Measurements from ENCODE around the gene ZNHIT2.
A peak's percentile ranks its signal among the peaks of the same experiment; 100 is the strongest.

ZNHIT2 gene

DNA sequence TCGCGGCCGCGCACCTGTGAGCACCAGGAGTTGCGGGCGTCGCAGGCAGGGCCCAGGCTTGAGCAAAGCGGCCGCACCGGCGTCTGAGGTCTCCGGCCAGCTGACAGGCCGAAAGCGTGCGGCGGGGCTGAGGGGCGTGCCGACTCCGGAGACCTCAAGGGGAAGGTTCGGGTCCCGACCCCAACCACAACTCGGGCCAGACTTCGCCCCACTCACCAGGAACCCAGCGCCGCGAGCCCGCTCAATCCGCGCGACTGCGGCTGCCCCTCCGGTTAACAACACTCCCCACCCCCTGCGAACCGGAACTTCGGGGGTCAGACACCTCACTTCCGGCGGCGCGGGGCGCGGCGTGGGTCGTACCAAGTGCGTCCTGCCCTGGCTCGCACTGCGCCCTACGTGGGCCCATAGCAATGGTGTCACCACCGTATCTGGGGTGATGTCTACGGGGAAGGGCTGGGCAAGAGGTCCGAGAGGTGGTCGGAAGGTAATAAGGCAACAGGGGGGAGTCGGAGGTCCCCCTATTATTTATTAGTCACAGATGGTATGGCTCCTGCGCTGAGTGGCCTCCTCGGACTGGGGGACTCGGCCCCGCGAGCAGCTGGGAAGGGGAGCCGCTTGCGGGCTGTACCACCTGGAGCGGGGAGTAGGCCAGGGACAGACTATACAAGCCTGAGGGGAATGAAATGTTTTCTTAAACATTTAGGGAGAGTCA is 16.9 kb upstream of the ZNHIT2 start, which contains the start of gene SYVN1:
Gene SYVN1 (minus strand): TSS at position 280 of the 712 bp plus-strand sequence. CDS start 918 bp downstream, outside the sequence.
- peak; percentile 83 for DNase-seq

DNA sequence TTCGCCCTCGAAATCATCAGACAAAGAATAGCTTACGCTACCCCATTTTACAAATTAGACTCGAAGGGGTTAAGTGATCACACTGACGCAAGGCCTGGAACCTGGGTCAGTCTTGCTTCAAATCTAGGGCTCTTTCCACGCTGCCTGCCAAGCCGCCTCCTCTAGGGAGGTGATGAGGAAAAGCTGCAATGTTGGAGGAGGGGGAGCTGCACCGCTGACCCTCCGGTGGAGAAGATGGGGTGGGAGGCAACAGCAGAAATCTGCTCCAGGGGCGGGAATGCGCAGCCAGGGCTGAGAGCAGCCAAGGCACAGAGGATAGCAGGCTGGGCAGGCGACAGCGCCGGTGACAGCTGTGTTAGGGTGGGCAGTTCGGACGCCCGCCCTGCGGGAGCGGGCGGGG is 16.2 kb upstream of the ZNHIT2 start:
- no peak for DNase-seq

- DNase-seq, result peak; percentile 33
Observed at GRCh38 chr11:65132988-65133700, 15.6 kb upstream of the ZNHIT2 start.

- no peak for DNase-seq
Observed at GRCh38 chr11:65132238-65132987, 14.9 kb upstream of the ZNHIT2 start.

DNA sequence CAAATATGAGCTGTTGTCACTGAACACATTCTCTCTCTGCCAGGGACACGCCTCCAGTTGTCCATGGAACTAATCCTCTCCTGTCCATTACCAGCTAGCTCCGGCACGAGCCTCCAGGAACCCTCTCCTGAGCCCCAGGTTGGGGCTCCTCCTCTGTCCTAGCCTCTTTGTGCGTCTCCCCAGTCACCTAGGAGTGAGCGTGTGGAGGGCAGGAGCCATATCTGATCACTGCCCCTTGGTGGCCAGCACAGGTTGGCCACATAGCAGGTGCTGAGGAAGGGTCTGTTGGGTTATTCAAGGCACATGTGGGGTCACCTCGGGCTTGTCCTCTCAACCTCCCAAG is 14.4 kb upstream of the ZNHIT2 start:
- no peak for DNase-seq

- no peak for DNase-seq
Observed at GRCh38 chr11:65131417-65131776, 13.9 kb upstream of the ZNHIT2 start.

GRCh38 chr11:65130631-65131416 is 13.3 kb upstream of the ZNHIT2 start:
- DNase-seq, result no peak

DNA sequence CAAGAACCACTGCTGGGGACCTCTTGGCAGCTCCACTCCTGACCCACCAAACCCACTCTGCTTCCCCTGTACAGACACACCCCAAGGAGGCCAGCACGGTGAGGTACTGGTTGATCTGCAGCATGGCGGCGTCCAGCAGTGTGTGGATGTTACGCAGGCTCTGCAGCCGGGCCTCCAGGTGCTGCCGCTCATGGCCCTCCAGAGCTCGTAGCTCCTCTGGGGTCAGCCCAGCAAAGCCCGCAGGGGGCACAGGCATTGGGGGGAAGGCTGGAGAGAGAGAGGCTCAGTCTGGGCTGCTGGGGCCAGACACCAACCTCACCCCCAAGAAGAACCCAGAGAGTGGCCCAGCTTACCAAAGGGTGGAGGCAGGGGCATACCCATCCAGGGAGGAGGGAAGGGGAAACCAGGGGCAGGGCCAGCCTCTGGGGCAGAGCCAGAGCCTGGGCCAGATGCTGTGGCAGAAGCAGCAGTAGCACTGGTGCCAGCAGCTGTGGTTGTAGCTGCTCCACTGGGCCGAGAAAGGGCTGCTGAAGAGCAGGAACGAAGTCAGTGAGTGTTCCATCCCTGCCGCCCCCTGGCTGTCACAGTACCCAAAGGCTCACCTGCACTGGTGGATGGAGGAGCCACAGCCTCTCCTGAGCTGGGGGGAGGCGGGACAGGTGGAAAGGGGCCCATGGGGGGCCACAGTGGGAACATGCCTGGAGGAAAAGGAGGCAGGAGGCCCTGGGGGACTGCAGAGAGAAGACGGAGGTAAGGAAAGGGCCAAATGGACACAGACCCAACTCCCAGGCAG is 12.3 kb upstream of the ZNHIT2 start:
- DNase-seq, result no peak

- DNase-seq, result no peak
Observed at GRCh38 chr11:65128182-65129145, 11.0 kb upstream of the ZNHIT2 start.

- DNase-seq, result no peak
Observed at GRCh38 chr11:65127473-65128181, 10.1 kb upstream of the ZNHIT2 start.

GRCh38 chr11:65126624-65127274 is 9.2 kb upstream of the ZNHIT2 start:
- no peak for DNase-seq

GRCh38 chr11:65125197-65126056 is 7.9 kb upstream of the ZNHIT2 start:
- DNase-seq, result no peak

- DNase-seq, result no peak
Observed at GRCh38 chr11:65124480-65125196, 7.1 kb upstream of the ZNHIT2 start.

- DNase-seq, result peak; percentile 95
Observed at GRCh38 chr11:65121865-65122696, 4.6 kb upstream of the ZNHIT2 start, which contains the start of the genes FAU and MRPL49. TSS of gene FAU (minus strand) at chr11:65122134. CDS start at chr11:65121813, 321 bp downstream. TSS of gene MRPL49 (plus strand) at chr11:65122321. CDS start at chr11:65122347, 26 bp downstream.

DNA sequence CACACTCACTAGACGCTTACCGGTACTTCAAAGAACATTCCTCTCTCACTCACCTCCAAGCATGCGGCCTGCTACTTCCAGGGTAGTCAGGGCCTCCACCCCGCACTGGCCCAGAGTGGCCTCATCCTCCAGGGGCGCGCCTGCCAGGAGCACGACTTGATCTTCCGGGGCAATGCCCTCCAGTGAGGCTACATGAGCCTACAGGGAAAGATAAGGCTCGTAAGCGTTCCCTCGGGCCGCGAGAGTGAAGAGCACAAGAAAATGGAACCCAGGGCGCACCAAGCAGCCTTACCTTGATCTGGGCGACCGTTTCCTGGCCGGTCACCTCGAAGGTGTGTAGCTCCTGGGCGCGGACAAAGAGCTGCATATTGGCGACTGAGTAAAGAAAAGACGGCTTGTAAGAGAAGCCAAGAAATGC is 4.0 kb upstream of the ZNHIT2 start:
- no peak for DNase-seq

- no peak for DNase-seq
Observed at GRCh38 chr11:65120831-65121230, 3.3 kb upstream of the ZNHIT2 start.

GRCh38 chr11:65119670-65119995 is 2.1 kb upstream of the ZNHIT2 start:
- DNase-seq, result no peak

Measured in effector CD8-positive, alpha-beta T cell (primary cell).